ENCODE results near the gene PTK7. TPM values are rescaled to one million over a fixed set of nuclear protein-coding genes. Genes with fewer than 3 reads are reported as not detected.

Gene PTK7
- total and polyA plus RNA-seq, 4 experiments from 2014 or later = 0.08 to 0.42 (median 0.26) TPM; not detected in 1

DNA sequence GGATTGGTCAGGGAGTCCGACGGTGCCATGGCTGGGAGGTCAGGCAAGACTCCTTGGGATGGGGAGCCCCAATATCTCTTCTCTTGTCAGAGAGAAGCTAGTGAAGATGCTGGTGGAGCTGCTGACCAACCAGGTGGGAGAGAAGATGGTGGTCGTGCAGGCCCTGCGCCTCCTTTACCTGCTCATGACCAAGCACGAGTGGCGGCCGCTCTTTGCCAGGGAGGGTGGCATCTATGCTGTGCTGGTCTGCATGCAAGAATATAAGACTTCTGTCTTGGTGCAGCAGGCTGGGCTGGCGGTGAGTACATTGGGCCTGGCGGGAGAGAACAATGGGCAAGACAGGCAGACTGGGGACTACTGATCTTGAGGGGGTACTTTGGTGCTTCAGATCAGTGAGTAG lies 116.8 kb downstream of the PTK7 start:
- Histone ChIP-seq H3K27ac (ENCODE audit: low read depth, low read length) (no peak overlapping the region), H3K27me3 (ENCODE audit: insufficient read depth, low read length) (no peaks in the 10 kb centered on the region), H3K4me1 (ENCODE audit: insufficient read depth, low read length) (peaks cover 4% of the 10 kb centered on the region), H3K36me3 (ENCODE audit: insufficient read depth, low read length) (peaks cover 29% of the 10 kb centered on the region), H3K9me3 (ENCODE audit: control insufficient read depth in 1 of 2, low read length in 2 of 2) (no peaks in the 10 kb centered on the region), H3K4me3 (ENCODE audit: low read length in 2 of 2) (no peak overlapping the region)
- ChIA-PET CTCF (ENCODE audit: partially characterized antibody) (interaction anchor here (1.0 kb wide), 1 partner anchor 36 kb away, joined by 3 read pairs; no protein-coding TSS in a partner anchor), POLR2A (ENCODE audit: partially characterized antibody) (no interaction called here)
- Mint-ChIP-seq H3K27me3 (no peaks in the 10 kb centered on the region), H3K4me3 (no peak overlapping the region), H3K4me1 (peaks cover 5 to 17% (median 9%) of the 10 kb centered on the region in 4 donors), H3K9me3 (no peaks in the 10 kb centered on the region), H3K27ac (peak overlapping the region in 3 of 7 donors; percentile 57 to 78 (median 77)), H3K36me3 (peaks cover 51 to 62% of the 10 kb centered on the region in 2 donors)
- DNase-seq = no peak
- intact Hi-C loops (cut with micrococcal nuclease) = no loop called here

DNA sequence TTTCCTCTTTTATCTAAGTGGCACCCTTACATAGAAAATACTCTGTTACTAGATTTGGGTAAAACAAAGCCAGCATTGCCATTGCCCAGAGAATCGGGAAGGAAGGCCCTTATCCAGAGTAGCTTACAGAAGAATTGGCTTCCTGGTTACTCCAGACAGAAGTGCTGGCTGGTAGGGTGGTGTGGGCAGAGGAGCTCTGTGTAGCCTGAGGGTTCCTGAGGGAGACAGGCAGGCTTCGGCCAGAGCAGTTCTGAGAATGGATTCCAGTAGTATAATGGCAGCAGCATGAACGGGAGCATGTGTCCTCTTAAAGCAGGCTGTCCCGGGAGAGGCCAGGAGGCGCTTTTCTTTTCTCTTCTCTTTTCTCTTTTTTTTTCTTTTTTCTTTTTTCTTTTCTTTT lies 117.8 kb downstream of the PTK7 start:
- H3K27me3 Mint-ChIP-seq = no peaks in the 10 kb centered on the region
- no peak for DNase-seq
- peaks cover 0 to 11% (median 9%) of the 10 kb centered on the region in 4 donors for H3K4me1 Mint-ChIP-seq
- intact Hi-C loops (cut with micrococcal nuclease) = no loop called here
- H3K4me3 ChIP-seq (ENCODE audit: low read length in 2 of 2) = no peak overlapping the region
- H3K4me3 Mint-ChIP-seq = peak overlapping the region in 1 of 8 donors; percentile 60
- H3K9me3 ChIP-seq (ENCODE audit: control insufficient read depth in 1 of 2, low read length in 2 of 2) = no peaks in the 10 kb centered on the region
- no peak overlapping the region for H3K27ac ChIP-seq (ENCODE audit: low read depth, low read length)
- no peaks in the 10 kb centered on the region for H3K9me3 Mint-ChIP-seq
- peaks cover 4% of the 10 kb centered on the region for H3K4me1 ChIP-seq (ENCODE audit: insufficient read depth, low read length)
- peaks cover 46 to 53% of the 10 kb centered on the region in 2 donors for H3K36me3 Mint-ChIP-seq
- H3K27ac Mint-ChIP-seq = no peak overlapping the region
- H3K36me3 ChIP-seq (ENCODE audit: insufficient read depth, low read length) = peaks cover 29% of the 10 kb centered on the region
- POLR2A ChIA-PET (ENCODE audit: partially characterized antibody) = no interaction called here
- CTCF ChIA-PET (ENCODE audit: partially characterized antibody) = no interaction called here
- no peaks in the 10 kb centered on the region for H3K27me3 ChIP-seq (ENCODE audit: insufficient read depth, low read length)

DNA sequence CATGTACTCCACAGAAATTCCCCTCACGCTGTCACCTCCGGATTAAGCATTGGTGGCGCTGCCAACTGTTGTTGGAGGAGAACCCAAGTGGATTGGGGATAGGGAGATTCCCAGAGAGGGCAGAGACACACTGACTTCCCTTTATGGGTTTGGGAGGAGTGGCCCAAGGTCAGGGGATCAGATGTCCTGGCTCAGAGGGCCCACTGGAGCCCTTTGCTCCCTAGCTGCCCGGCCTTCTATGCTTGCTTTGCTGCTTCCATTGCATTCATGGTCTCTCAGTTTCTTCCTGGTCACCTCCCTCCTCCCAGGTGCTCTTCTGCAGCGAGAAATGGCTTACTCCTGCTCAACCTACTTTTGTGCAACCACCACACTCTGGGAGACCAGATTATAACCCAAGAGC lies 120.2 kb downstream of the PTK7 start:
- no peaks in the 10 kb centered on the region for H3K27me3 ChIP-seq (ENCODE audit: insufficient read depth, low read length)
- H3K4me1 Mint-ChIP-seq = peaks cover 0 to 5% (median 1%) of the 10 kb centered on the region in 4 donors

DNA sequence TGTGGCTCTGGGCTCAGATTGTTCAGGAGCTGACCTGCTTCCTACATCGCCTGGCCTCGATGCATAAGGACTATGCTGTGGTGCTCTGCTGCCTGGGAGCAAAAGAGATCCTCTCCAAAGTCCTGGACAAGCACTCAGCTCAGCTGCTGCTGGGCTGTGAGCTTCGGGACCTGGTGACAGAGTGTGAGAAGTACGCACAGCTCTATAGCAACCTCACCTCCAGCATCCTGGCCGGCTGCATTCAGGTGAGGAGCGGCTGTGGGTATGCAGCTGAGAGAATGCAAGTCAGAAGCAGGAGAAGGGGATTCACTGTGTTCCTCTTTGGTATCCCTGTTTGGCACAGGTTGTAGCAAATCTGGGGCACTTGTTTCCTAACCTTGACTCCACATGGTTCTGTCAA lies 123.8 kb downstream of the PTK7 start:
- H3K36me3 Mint-ChIP-seq = peaks cover 42 to 58% of the 10 kb centered on the region in 2 donors
- peaks cover 39% of the 10 kb centered on the region for H3K36me3 ChIP-seq (ENCODE audit: insufficient read depth, low read length)
- H3K4me1 Mint-ChIP-seq = peaks cover 0 to 3% (median 0%) of the 10 kb centered on the region in 4 donors
- no peak overlapping the region for H3K4me3 ChIP-seq (ENCODE audit: low read length in 2 of 2)
- CTCF ChIA-PET (ENCODE audit: partially characterized antibody) = interaction anchor here (1.9 kb wide), 1 partner anchor 30 kb away, joined by 5 read pairs; the partner anchor contains the start of gene DNPH1
- no peaks in the 10 kb centered on the region for H3K9me3 Mint-ChIP-seq
- DNase-seq = no peak
- intact Hi-C loops (cut with micrococcal nuclease) = no loop called here
- no peaks in the 10 kb centered on the region for H3K9me3 ChIP-seq (ENCODE audit: control insufficient read depth in 1 of 2, low read length in 2 of 2)
- no peak overlapping the region for H3K27ac ChIP-seq (ENCODE audit: low read depth, low read length)
- no peaks in the 10 kb centered on the region for H3K27me3 Mint-ChIP-seq
- H3K27ac Mint-ChIP-seq = peak overlapping the region in 3 of 7 donors; percentile 19 to 80 (median 50)
- no peaks in the 10 kb centered on the region for H3K4me1 ChIP-seq (ENCODE audit: insufficient read depth, low read length)
- H3K4me3 Mint-ChIP-seq = no peak overlapping the region
- POLR2A ChIA-PET (ENCODE audit: partially characterized antibody) = no interaction called here
- H3K27me3 ChIP-seq (ENCODE audit: insufficient read depth, low read length) = no peaks in the 10 kb centered on the region

More for the DNA sequence above, 120.2 kb downstream of the PTK7 start:
- Mint-ChIP-seq H3K4me3 (no peak overlapping the region), H3K9me3 (no peaks in the 10 kb centered on the region), H3K27ac (peak overlapping the region in 4 of 7 donors; percentile 18 to 80 (median 70)), H3K27me3 (no peaks in the 10 kb centered on the region), H3K36me3 (peaks cover 50 to 62% of the 10 kb centered on the region in 2 donors)
- Histone ChIP-seq H3K9me3 (ENCODE audit: control insufficient read depth in 1 of 2, low read length in 2 of 2) (no peaks in the 10 kb centered on the region), H3K36me3 (ENCODE audit: insufficient read depth, low read length) (peaks cover 39% of the 10 kb centered on the region), H3K4me3 (ENCODE audit: low read length in 2 of 2) (no peak overlapping the region), H3K4me1 (ENCODE audit: insufficient read depth, low read length) (no peaks in the 10 kb centered on the region), H3K27ac (ENCODE audit: low read depth, low read length) (no peak overlapping the region)
- intact Hi-C loops (cut with micrococcal nuclease) = no loop called here
- DNase-seq = no peak
- ChIA-PET CTCF (ENCODE audit: partially characterized antibody) (no interaction called here), POLR2A (ENCODE audit: partially characterized antibody) (no interaction called here)

DNA sequence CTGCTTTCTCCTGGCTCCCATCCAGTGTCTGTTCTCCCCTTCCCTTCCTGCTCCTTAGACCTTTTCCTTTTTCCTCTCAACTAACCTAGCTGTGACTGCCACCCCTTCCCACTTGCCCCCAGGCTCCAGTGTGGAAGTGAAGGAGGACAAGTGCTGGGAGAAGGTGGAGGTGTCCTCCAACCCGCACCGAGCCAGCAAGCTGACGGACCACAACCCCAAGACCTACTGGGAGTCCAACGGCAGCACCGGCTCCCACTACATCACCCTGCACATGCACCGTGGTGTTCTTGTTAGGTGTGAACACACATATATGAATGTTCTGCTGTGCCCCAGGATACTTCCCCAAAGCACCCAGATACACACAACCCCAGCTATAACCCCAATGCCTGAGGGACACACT lies 124.4 kb downstream of the PTK7 start:
- peaks cover 41 to 57% of the 10 kb centered on the region in 2 donors for H3K36me3 Mint-ChIP-seq
- Histone ChIP-seq H3K27me3 (ENCODE audit: insufficient read depth, low read length) (no peaks in the 10 kb centered on the region), H3K27ac (ENCODE audit: low read depth, low read length) (no peak overlapping the region), H3K9me3 (ENCODE audit: control insufficient read depth in 1 of 2, low read length in 2 of 2) (no peaks in the 10 kb centered on the region), H3K4me1 (ENCODE audit: insufficient read depth, low read length) (no peaks in the 10 kb centered on the region), H3K4me3 (ENCODE audit: low read length in 2 of 2) (no peak overlapping the region), H3K36me3 (ENCODE audit: insufficient read depth, low read length) (peaks cover 34% of the 10 kb centered on the region)
- peaks cover 0 to 1% (median 0%) of the 10 kb centered on the region in 4 donors for H3K4me1 Mint-ChIP-seq
- peak overlapping the region in 3 of 7 donors; percentile 1 to 59 (median 58) for H3K27ac Mint-ChIP-seq
- no peak for DNase-seq
- H3K9me3 Mint-ChIP-seq = no peaks in the 10 kb centered on the region
- no peaks in the 10 kb centered on the region for H3K27me3 Mint-ChIP-seq
- intact Hi-C loops (cut with micrococcal nuclease) = no loop called here
- ChIA-PET CTCF (ENCODE audit: partially characterized antibody) (interaction anchor here (1.9 kb wide), 1 partner anchor 29 kb away, joined by 5 read pairs; the partner anchor contains the start of gene DNPH1), POLR2A (ENCODE audit: partially characterized antibody) (no interaction called here)
- no peak overlapping the region for H3K4me3 Mint-ChIP-seq

DNA sequence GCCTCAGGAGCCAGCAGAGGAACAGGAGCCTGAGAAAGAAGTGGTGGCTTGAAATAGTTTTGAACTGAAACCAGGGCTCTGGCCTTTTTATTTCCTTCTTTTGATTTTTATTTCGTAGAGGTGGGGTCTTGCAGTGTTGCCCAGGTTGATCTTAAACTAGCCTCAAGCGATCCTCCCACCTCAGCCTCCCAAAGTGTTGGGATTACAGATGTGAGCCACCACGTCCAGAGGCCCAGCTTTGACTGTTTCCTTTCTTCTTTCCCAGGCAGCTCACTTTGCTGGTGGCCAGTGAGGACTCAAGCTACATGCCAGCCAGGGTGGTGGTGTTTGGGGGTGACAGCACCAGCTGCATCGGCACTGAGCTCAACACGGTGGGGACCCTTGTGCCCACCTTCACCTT lies 126.3 kb downstream of the PTK7 start:
- POLR2A ChIA-PET (ENCODE audit: partially characterized antibody) = interaction anchor here (0.7 kb wide), 1 partner anchor 22 kb away, joined by 4 read pairs; no protein-coding TSS in a partner anchor
- H3K4me1 ChIP-seq (ENCODE audit: insufficient read depth, low read length) = no peaks in the 10 kb centered on the region
- H3K36me3 Mint-ChIP-seq = peaks cover 38 to 51% of the 10 kb centered on the region in 2 donors
- no peaks in the 10 kb centered on the region for H3K27me3 Mint-ChIP-seq
- H3K4me3 ChIP-seq (ENCODE audit: low read length in 2 of 2) = no peak overlapping the region
- no peaks in the 10 kb centered on the region for H3K9me3 Mint-ChIP-seq
- intact Hi-C loops (cut with micrococcal nuclease) = no loop called here
- CTCF ChIA-PET (ENCODE audit: partially characterized antibody) = no interaction called here
- no peaks in the 10 kb centered on the region for H3K27me3 ChIP-seq (ENCODE audit: insufficient read depth, low read length)
- H3K27ac Mint-ChIP-seq = peak overlapping the region in 1 of 7 donors; percentile 41
- no peak overlapping the region for H3K27ac ChIP-seq (ENCODE audit: low read depth, low read length)
- no peaks in the 10 kb centered on the region for H3K9me3 ChIP-seq (ENCODE audit: control insufficient read depth in 1 of 2, low read length in 2 of 2)
- H3K4me3 Mint-ChIP-seq = no peak overlapping the region
- peaks cover 0 to 1% (median 0%) of the 10 kb centered on the region in 4 donors for H3K4me1 Mint-ChIP-seq
- no peak for DNase-seq
- peaks cover 21% of the 10 kb centered on the region for H3K36me3 ChIP-seq (ENCODE audit: insufficient read depth, low read length)

DNA sequence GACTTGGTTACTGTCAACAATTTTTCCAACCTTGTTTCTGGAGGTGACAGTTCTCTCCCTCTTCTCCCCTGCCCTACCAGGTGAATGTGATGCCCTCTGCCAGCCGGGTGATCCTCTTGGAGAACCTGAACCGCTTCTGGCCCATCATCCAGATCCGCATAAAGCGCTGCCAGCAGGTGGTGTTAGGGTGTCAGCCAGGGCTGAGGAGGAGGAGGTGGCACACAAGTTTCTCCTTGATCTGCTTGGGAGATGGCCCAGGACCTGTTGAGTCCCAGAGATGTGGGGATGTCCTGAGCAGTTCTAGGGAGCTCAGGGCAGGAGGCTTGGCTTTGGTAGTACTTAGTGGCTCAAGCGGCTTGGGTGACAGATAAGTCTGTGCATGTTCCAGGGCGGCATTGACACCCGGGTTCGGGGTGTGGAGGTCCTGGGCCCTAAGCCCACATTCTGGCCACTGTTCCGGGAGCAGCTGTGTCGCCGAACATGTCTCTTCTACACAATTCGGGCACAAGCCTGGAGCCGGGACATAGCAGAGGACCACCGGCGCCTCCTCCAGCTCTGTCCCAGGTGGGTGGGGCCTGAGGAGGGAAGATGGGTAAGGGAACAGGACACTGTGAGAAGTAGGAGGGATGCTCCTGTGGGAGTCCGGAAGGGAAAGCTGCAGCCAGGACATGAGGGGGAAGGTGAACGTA lies 127.1 kb downstream of the PTK7 start:
- intact Hi-C loops (cut with micrococcal nuclease) = no loop called here
- no peak for DNase-seq
- Histone ChIP-seq H3K9me3 (ENCODE audit: control insufficient read depth in 1 of 2, low read length in 2 of 2) (no peaks in the 10 kb centered on the region), H3K4me3 (ENCODE audit: low read length in 2 of 2) (no peak overlapping the region), H3K4me1 (ENCODE audit: insufficient read depth, low read length) (no peaks in the 10 kb centered on the region), H3K27ac (ENCODE audit: low read depth, low read length) (no peak overlapping the region), H3K36me3 (ENCODE audit: insufficient read depth, low read length) (peaks cover 16% of the 10 kb centered on the region), H3K27me3 (ENCODE audit: insufficient read depth, low read length) (no peaks in the 10 kb centered on the region)
- peaks cover 34 to 49% of the 10 kb centered on the region in 2 donors for H3K36me3 Mint-ChIP-seq
- no peak overlapping the region for H3K27ac Mint-ChIP-seq
- no peaks in the 10 kb centered on the region for H3K9me3 Mint-ChIP-seq
- ChIA-PET CTCF (ENCODE audit: partially characterized antibody) (no interaction called here), POLR2A (ENCODE audit: partially characterized antibody) (interaction anchor here (1.4 kb wide), 1 partner anchor 10 kb away, joined by 3 read pairs; no protein-coding TSS in a partner anchor)
- H3K27me3 Mint-ChIP-seq = no peaks in the 10 kb centered on the region
- H3K4me3 Mint-ChIP-seq = no peak overlapping the region
- peaks cover 0 to 1% (median 0%) of the 10 kb centered on the region in 4 donors for H3K4me1 Mint-ChIP-seq
